Sigmoid colon (tissue), 4 donors: ENCODE measurements around the gene TMPRSS11B.

Source experiments
- CTCF ChIP-seq, 4 experiments: fragments of 450-650 bp in 3 of 4; fragments of 200-600 bp in 1 of 4; IDR thresholded peaks; one replicate each; pipeline ENCODE4 v1.5.1; 2016 to 2019; ENCODE audit warnings: antibody characterized with exemption in 4 of 4, mild to moderate bottlenecking in 3 of 4, moderate library complexity in 2 of 4
- EP300 ChIP-seq, 4 donors: sonication (generic); formaldehyde crosslinking; IDR thresholded peaks; one replicate each; pipeline ENCODE4 v1.6.1; 2017; ENCODE audit warnings: antibody characterized with exemption in 4 of 4
- POLR2A ChIP-seq, 2 donors: fragments of 450-650 bp; IDR thresholded peaks; one replicate each; pipeline ENCODE4 v1.6.1; 2016; ENCODE audit warnings: antibody characterized with exemption in 2 of 2, mild to moderate bottlenecking in 2 of 2, moderate library complexity in 2 of 2
- POLR2AphosphoS5 ChIP-seq, 4 donors: sonication (generic); formaldehyde crosslinking; IDR thresholded peaks; one replicate each; pipeline ENCODE4 v1.6.1; 2017; ENCODE audit warnings: antibody characterized with exemption in 4 of 4

- TF ChIP-seq CTCF (IDR thresholded peaks at IDR 0.05): no peak
- no peak for TF ChIP-seq POLR2AphosphoS5 (IDR thresholded peaks at IDR 0.05)
- no peak for TF ChIP-seq EP300 (IDR thresholded peaks at IDR 0.05)
- TF ChIP-seq POLR2A (IDR thresholded peaks at IDR 0.05): no peak
These were observed 32.5 kb upstream of the TMPRSS11B start for GRCh38 chr4:68278029-68278428.
